ENCODE measurements around the gene RPL5. TPM values are rescaled to one million over a fixed set of nuclear protein-coding genes. Genes with fewer than 3 reads are reported as not detected.

The RPL5 gene
- total and polyA plus RNA-seq, 2 of the 4 experiments (the other 2 are of a cell fraction): 1,406 to 1,679 TPM

DNA sequence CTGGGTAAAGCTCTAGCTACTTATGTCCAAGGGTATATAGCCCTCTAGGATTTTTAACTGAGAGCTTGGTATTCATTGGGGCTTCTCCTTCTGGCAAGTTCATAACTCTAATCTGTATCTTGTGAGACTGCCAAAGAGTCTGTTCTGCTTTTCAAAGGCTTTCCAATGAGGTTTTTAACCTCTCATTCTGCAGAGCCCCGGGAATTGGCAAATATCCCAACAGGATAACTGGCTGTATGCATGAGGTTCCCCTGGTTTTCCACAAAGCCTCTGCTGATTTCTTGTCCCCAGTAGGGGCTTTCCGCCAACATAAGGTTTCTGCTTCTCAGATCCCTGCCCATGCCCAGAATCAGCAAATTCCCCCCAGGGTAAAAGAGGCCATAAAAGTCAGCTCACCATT is 40.9 kb downstream of the RPL5 start:
- no peak overlapping the region for H3K9ac ChIP-seq (ENCODE audit: low read depth, low read length)
- no peak overlapping the region for H3K23ac ChIP-seq (ENCODE audit: low read depth, low read length)
- peaks cover 2% of the 10 kb centered on the region; the same call in 1 of the 2 replicates for H3K36me3 ChIP-seq (ENCODE audit: control insufficient read depth, insufficient read depth, low read length)
- H3K14ac ChIP-seq (replicated peaks; ENCODE audit: low read depth, low read length): no peak overlapping the region
- H3K27ac ChIP-seq (ENCODE audit: insufficient read depth, low read length): no peak overlapping the region
- CTCF ChIA-PET: no interaction called here
- H3K27me3 ChIP-seq (ENCODE audit: control insufficient read depth, insufficient read depth, low read length): no peaks in the 10 kb centered on the region
- H2BK5ac ChIP-seq (ENCODE audit: low read depth, low read length, poor library complexity, severe bottlenecking): no peak overlapping the region
- H3K4me1 ChIP-seq (ENCODE audit: control insufficient read depth, insufficient read depth, low read length): no peaks in the 10 kb centered on the region
- WGBS, 2 experiments (ENCODE audit: extremely low coverage in 2 of 2, insufficient read length in 1 of 2): no CpG with 5 or more reads among the region's 2 CpGs
- no peak overlapping the region for H3K18ac ChIP-seq (ENCODE audit: low read depth, low read length)
- intact Hi-C loops (cut with micrococcal nuclease): no loop called here
- no peak overlapping the region for H4K91ac ChIP-seq (ENCODE audit: insufficient read depth, low read depth, low read length)
- no peak overlapping the region for H3K4me3 ChIP-seq (ENCODE audit: insufficient read depth, low read depth, low read length)
- no peak overlapping the region for H2AK9ac ChIP-seq (replicated peaks; ENCODE audit: low read depth, low read length, poor library complexity)
- no peaks in the 10 kb centered on the region for H3K79me1 ChIP-seq (ENCODE audit: low read depth in 1 of 2, low read length in 2 of 2)
- peaks cover 5% of the 10 kb centered on the region for H3K9me3 ChIP-seq (ENCODE audit: control insufficient read depth, insufficient read depth, low read length)
- H2BK15ac ChIP-seq (ENCODE audit: low read depth, low read length): no peak overlapping the region
- dilution Hi-C loops (cut with HindIII; ENCODE audit: low sequenced_read_pairs, unreplicated experiment): no loop called here
- H2AFZ ChIP-seq (replicated peaks; ENCODE audit: low read length, poor library complexity): no peak overlapping the region
- H3K56ac ChIP-seq (ENCODE audit: extremely low read depth, insufficient read depth, low read length): no peak overlapping the region
- no peaks in the 10 kb centered on the region for H4K20me1 ChIP-seq (ENCODE audit: insufficient read depth, low read length)
- no peak for DNase-seq
- H3K9me1 ChIP-seq (ENCODE audit: insufficient read depth, low read length): no peaks in the 10 kb centered on the region; the same call in 1 of the 2 replicates
- TF ChIP-seq RCOR1 (IDR thresholded peaks at IDR 0.05; ENCODE audit: insufficient replicate concordance, low read length): no peak
- no peak for TF ChIP-seq FOS (IDR thresholded peaks at IDR 0.05; ENCODE audit: low read depth, low read length)
- no peak for TF ChIP-seq BHLHE40 (IDR thresholded peaks at IDR 0.05; ENCODE audit: low read depth, low read length)
- TF ChIP-seq SMC3 (IDR thresholded peaks at IDR 0.05; ENCODE audit: low read depth, low read length): no peak
- TF ChIP-seq, protein P1, sequence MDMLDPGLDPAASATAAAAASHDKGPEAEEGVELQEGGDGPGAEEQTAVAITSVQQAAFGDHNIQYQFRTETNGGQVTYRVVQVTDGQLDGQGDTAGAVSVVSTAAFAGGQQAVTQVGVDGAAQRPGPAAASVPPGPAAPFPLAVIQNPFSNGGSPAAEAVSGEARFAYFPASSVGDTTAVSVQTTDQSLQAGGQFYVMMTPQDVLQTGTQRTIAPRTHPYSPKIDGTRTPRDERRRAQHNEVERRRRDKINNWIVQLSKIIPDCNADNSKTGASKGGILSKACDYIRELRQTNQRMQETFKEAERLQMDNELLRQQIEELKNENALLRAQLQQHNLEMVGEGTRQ (IDR thresholded peaks at IDR 0.05; ENCODE audit: low read depth, low read length): no peak
- TF ChIP-seq POLR2A (IDR thresholded peaks at IDR 0.05; ENCODE audit: low read depth, low read length): no peak
- TF ChIP-seq MAZ (IDR thresholded peaks at IDR 0.05; ENCODE audit: borderline replicate concordance, low read depth, low read length): no peak
- no peak for TF ChIP-seq RFX5 (IDR thresholded peaks at IDR 0.05; ENCODE audit: low read depth, low read length)
- no peak overlapping the region for H2AK5ac ChIP-seq (ENCODE audit: low read depth, low read length)
- H3K4ac ChIP-seq (ENCODE audit: low read depth, low read length): no peak overlapping the region
- ATAC-seq (ENCODE audit: low read depth): no peak
- H2BK20ac ChIP-seq (ENCODE audit: low read depth, low read length): no peak overlapping the region
- BruUV-seq (replicated peaks): no TSS peak
- H4K8ac ChIP-seq (ENCODE audit: low read depth in 2 of 2, low read length in 2 of 2): no peak overlapping the region
- H2BK120ac ChIP-seq (ENCODE audit: low read depth, low read length): no peak overlapping the region
- in situ Hi-C loops (cut with MboI; ENCODE audit: low sequenced_read_pairs): no loop called here
- POLR2A ChIA-PET (ENCODE audit: unreplicated experiment): no interaction called here
- H3K4me2 ChIP-seq (ENCODE audit: low read depth, low read length): no peak overlapping the region
- H4K5ac ChIP-seq (ENCODE audit: low read depth, low read length): no peak overlapping the region

All from IMR-90 (cell line).